Subcutaneous adipose tissue (tissue), 4 donors: ENCODE measurements around the gene GPC5. TPM values are rescaled to one million over a fixed set of nuclear protein-coding genes. Genes with fewer than 3 reads are reported as not detected.

Source experiments
- total RNA-seq, 4 donors: library from RNA; depleted of rRNA; stranded (reverse); fragments of >200 nt; gene quantifications; one replicate each; pipeline ENCODE4 v1.1.0, GENCODE V29; 2016
- TF ChIP-seq, protein P1 (sequence below): fragments of 450-650 bp; IDR thresholded peaks from one replicate; pipeline ENCODE4 v1.5.1; 2016; ENCODE audit warnings: low read depth, mild to moderate bottlenecking, control low read depth, antibody characterized with exemption, moderate library complexity

Gene GPC5
- total RNA-seq, 4 donors from 2014 or later = 0.16 to 0.44 TPM; not detected in 2

- TF ChIP-seq, protein P1, sequence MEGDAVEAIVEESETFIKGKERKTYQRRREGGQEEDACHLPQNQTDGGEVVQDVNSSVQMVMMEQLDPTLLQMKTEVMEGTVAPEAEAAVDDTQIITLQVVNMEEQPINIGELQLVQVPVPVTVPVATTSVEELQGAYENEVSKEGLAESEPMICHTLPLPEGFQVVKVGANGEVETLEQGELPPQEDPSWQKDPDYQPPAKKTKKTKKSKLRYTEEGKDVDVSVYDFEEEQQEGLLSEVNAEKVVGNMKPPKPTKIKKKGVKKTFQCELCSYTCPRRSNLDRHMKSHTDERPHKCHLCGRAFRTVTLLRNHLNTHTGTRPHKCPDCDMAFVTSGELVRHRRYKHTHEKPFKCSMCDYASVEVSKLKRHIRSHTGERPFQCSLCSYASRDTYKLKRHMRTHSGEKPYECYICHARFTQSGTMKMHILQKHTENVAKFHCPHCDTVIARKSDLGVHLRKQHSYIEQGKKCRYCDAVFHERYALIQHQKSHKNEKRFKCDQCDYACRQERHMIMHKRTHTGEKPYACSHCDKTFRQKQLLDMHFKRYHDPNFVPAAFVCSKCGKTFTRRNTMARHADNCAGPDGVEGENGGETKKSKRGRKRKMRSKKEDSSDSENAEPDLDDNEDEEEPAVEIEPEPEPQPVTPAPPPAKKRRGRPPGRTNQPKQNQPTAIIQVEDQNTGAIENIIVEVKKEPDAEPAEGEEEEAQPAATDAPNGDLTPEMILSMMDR = no peak
These were observed 139.0 kb downstream of the GPC5 start for GRCh38 chr13:91537376-91537775.

- TF ChIP-seq, protein P1 = no peak
These were observed 141.1 kb downstream of the GPC5 start for GRCh38 chr13:91539286-91540157.

- TF ChIP-seq, protein P1 = no peak
These were observed 141.8 kb downstream of the GPC5 start for GRCh38 chr13:91540158-91540736.

DNA sequence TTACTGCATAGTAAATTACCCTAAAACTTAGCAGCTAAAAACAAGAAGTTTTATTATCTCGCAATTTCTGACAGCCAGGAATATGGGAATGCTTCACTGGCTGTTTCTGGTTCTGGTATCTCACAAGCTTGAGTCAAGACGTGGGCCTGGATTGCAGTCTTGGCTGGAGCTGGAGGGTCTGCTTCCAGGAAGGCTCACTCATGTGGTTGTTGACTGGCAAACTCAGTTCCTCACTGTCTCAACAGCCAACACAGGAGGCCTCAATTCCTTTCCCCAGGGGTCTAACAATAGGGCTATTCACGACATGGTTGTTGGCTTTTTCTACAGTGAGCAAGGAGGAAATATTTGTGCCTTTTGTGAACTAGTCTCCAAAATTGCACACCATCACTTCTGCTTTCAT lies 146.3 kb downstream of the GPC5 start:
- TF ChIP-seq, protein P1 = no peak

GRCh38 chr13:91546900-91547299 lies 148.5 kb downstream of the GPC5 start:
- TF ChIP-seq, protein P1 = no peak

DNA sequence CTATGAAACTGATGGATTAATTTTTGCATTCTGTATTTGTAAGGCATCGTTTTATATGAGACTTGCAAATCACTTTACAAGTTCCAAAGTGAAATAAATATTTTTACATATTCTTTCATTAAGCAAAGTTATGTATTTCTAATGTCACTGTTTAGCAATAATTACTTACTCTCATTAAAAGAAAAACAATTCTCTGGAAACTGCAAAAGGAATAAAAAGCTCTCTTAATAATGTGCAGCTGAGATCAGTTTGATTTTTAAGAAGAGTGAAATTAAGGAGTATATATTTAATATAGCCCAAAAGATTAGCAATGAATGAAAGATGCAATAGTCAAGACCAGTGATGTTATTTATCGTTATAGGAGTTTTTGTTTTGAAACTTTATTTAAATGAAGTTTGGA lies 155.2 kb downstream of the GPC5 start:
- TF ChIP-seq, protein P1 = no peak

DNA sequence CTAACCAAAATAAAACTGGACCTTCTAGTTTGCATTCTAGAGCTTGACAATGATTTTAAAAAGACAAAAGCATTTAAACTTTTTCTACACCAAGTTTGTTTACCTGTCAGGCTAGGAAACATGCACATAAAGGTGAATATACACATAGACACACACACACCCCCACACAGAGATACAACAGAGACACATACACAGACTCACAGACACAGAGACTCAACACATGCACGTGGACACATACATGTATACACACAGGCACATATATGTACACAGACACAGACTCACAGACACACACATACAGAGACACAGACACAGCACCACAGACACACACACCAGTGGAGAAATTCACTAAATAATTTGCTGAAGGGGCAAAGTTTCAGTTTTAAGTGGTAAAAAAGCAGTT lies 155.7 kb downstream of the GPC5 start:
- TF ChIP-seq, protein P1 = no peak
